Ovary (tissue), 9 donors: Measurements from ENCODE around the gene KRTAP9-9. TPM values are rescaled to one million over a fixed set of nuclear protein-coding genes. Genes with fewer than 3 reads are reported as not detected.
"Not testable (repeated sequence)": the region's sequence is repeated elsewhere in the genome, so short reads cannot be mapped to it uniquely, and the experiment has no call there.

ENCODE experiments used
- DNase-seq, 5 donors: peaks; one replicate each; pipeline ENCODE4 v3.0.0-alpha.2; 2019 to 2020
- H3K27ac ChIP-seq, 2 donors: fragments of 200-600 bp; one replicate each; pipeline versions ENCODE4 v1.5.1 to v1.8.0; 2019 to 2022
- H3K27me3 ChIP-seq: fragments of 200-600 bp; one replicate; pipeline ENCODE4 v1.8.0; 2022
- H3K36me3 ChIP-seq: fragments of 200-600 bp; sonication (generic); one replicate; pipeline ENCODE4 v1.5.1; 2019
- H3K4me1 ChIP-seq: one replicate; pipeline ENCODE4 v1.8.1; 2013; ENCODE audit warnings: mild to moderate bottlenecking, moderate library complexity; ENCODE audit not compliant: insufficient read depth
- H3K4me3 ChIP-seq: fragments of 200-600 bp; sonication (generic); one replicate; pipeline ENCODE4 v1.5.1; 2017
- H3K9me3 ChIP-seq, 2 donors: fragments of 200-600 bp in 1 of 2; sonication (generic) in 1 of 2; one replicate each; pipeline versions ENCODE4 v1.5.1 to v1.8.1; 2013 to 2019; ENCODE audit warnings: mild to moderate bottlenecking in 1 of 2, moderate library complexity in 1 of 2
- EP300 ChIP-seq: sonication (generic); formaldehyde crosslinking; IDR thresholded peaks from one replicate; pipeline ENCODE4 v1.6.1; 2017; ENCODE audit warnings: antibody characterized with exemption
- POLR2A ChIP-seq: fragments of 450-650 bp; IDR thresholded peaks from one replicate; pipeline ENCODE4 v1.6.1; 2017; ENCODE audit warnings: antibody characterized with exemption, mild to moderate bottlenecking, moderate library complexity
- WGBS, 3 donors: extraction: QIAGEN DNeasy Blood & Tissue Kit in 1 of 3; methylation state at CpG; one replicate each; pipeline versions ENCODE4 v1.1.5 to v1.1.7; 2013 to 2017; 5-methylcytosine and 5-hydroxymethylcytosine counted together
- intact Hi-C, 4 donors: fragments of 100-400 bp; cut with DNase I; formaldehyde crosslinking; loops; one replicate each; pipeline versions ENCODE4 v1.11.0 to v1.15.1; 2022 to 2023
- polyA plus RNA-seq, 2 donors: library from polyadenylated mRNA; stranded (reverse); fragments of 200-250 nt in 1 of 2; fragments of 350-450 nt in 1 of 2; fragmentation: Illumina TruSeq in 1 of 2; extraction: RNeasy Lipid Tissue Mini Kit (QIAGEN cat#74804) in 1 of 2; gene quantifications; one replicate each; pipeline ENCODE4 v1.2.3, GENCODE V29; 2013 to 2014
- total RNA-seq, 7 donors: library from RNA; depleted of rRNA in 2 of 7; stranded (reverse); fragments of >200 nt in 2 of 7; fragmentation: NEBNext Ultra II Directional in 3 of 7; extraction: Animal tissue kit (Norgen Biotek cat#: 25700) in 3 of 7; gene quantifications; one replicate each; pipeline versions ENCODE4 v1.1.0 to v1.2.4, GENCODE V29; 2016 to 2023
- TF ChIP-seq, protein P1 (sequence below), 3 donors: fragments of 450-650 bp in 2 of 3; fragments of 200-600 bp in 1 of 3; IDR thresholded peaks; one replicate each; pipeline versions ENCODE4 v1.5.1 to v1.8.0; 2016 to 2022; ENCODE audit warnings: antibody characterized with exemption in 3 of 3, mild to moderate bottlenecking in 1 of 3
- donor health status: DM: no; HTN: no; CAD: no; lungs with moderate emphysema.
- donor health status: DM: no; HTN: no; CAD: no.
- donor health status: Bipolar disorder and iron deficiency.
- donor health status: DM: yes; HTN: yes; CAD: no.
- donor health status: DM: no; HTN: no; CAD: no.
- donor health status: DM: yes; HTN: yes; CAD: no.

KRTAP9-9 gene
- total and polyA plus RNA-seq, 9 donors = not detected

DNA sequence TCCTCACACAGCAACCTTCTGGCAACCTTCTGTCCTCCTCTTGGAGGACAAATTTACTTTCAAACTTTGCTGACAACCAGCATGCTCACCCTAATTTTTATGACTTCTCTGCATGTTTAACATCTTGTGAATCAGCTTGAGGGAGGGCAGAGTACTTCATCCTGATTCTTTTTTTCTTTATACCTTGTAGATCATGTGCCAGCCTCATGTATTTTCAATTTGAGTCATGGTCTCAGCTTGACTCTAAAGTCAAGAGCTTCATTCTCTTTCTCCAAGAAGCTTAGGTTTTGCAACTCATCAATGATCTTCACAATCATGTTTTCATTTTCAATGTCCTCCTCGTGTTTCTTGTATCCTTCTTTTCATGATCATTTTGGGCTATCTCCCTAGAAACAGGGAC is 16.7 kb downstream of the KRTAP9-9 start:
- no peak for DNase-seq
- Histone ChIP-seq H3K27me3 (no peaks in the 10 kb centered on the region), H3K4me1 (no peaks in the 10 kb centered on the region), H3K9me3 (no peaks in the 10 kb centered on the region), H3K36me3 (no peaks in the 10 kb centered on the region), H3K4me3 (no peak overlapping the region), H3K27ac (no peak overlapping the region)
- intact Hi-C loops = no loop called here
- TF ChIP-seq POLR2A (no peak), EP300 (no peak)
- TF ChIP-seq, protein P1, sequence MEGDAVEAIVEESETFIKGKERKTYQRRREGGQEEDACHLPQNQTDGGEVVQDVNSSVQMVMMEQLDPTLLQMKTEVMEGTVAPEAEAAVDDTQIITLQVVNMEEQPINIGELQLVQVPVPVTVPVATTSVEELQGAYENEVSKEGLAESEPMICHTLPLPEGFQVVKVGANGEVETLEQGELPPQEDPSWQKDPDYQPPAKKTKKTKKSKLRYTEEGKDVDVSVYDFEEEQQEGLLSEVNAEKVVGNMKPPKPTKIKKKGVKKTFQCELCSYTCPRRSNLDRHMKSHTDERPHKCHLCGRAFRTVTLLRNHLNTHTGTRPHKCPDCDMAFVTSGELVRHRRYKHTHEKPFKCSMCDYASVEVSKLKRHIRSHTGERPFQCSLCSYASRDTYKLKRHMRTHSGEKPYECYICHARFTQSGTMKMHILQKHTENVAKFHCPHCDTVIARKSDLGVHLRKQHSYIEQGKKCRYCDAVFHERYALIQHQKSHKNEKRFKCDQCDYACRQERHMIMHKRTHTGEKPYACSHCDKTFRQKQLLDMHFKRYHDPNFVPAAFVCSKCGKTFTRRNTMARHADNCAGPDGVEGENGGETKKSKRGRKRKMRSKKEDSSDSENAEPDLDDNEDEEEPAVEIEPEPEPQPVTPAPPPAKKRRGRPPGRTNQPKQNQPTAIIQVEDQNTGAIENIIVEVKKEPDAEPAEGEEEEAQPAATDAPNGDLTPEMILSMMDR (IDR thresholded peaks at IDR 0.05) = no peak
- WGBS, 3 donors = 30 to 67% (median 41%) methylated on average over 1 of the region's 1 CpG

DNA sequence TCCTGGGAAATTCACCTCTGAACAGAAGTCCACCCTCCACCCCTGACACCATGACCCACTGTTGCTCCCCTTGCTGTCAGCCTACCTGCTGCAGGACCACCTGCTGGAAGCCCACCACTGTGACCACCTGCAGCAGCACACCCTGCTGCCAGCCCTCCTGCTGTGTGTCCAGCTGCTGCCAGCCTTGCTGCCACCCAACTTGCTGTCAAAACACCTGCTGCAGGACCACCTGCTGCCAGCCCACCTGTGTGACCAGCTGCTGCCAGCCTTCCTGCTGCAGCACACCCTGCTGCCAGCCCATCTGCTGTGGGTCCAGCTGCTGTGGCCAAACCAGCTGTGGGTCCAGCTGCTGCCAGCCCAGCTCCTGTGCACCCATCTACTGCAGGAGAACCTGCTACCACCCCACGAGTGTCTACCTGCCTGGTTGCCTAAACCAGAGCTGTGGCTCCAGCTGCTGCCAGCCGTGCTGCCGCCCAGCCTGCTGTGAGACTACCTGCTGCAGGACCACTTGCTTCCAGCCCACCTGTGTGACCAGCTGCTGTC is 20.5 kb downstream of the KRTAP9-9 start, which contains the start of gene KRTAP9-7:
KRTAP9-7 (plus strand) TSS at position 51 of the 543 bp plus-strand sequence; CDS start at position 51, 0 bp downstream.
- 77 to 96% (median 94%) methylated on average over 3 of the region's 3 CpGs for WGBS, 3 donors

DNA sequence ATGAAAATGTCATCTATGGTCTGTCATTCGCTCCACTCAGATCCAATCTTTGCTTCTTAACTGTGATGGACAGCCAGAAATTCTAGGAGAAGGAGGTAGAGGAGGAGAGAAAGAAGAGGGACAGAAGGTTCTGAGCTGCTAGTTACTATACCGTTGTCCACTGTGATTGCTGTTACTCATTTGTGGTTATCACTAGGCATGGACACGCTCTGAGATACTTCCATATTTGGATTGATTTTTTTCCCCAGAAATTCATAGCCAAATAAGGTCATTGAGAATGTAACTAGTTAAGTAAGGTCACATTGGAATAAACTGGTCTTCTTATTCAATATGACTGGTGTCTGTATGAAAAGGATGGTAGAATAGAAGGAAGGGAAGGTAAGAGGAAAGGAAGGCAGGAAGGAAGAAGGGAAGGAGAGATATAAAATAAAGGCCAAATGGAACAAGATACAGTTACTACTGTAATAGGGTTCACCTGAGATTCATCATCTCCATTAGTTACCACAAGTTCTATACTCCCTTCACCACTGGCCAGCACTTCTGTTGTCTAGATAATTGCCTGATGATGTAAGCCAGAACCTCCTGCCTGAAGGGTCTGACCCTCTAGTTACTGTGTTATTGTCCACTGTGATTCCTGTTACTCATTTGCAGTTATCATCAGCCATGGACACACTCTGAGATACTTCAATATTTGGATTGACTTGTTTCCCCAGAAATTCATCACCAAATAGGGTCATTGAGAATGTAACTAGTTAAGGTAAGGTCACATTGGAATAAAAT is 23.2 kb downstream of the KRTAP9-9 start:
- Histone ChIP-seq H3K4me1 (no peaks in the 10 kb centered on the region), H3K9me3 (no peaks in the 10 kb centered on the region), H3K36me3 (no peaks in the 10 kb centered on the region), H3K27ac (no peak overlapping the region), H3K27me3 (no peaks in the 10 kb centered on the region), H3K4me3 (no peak overlapping the region)
- 83 to 87% (median 86%) methylated on average over 3 of the region's 3 CpGs for WGBS, 3 donors
- TF ChIP-seq, protein P1 (IDR thresholded peaks at IDR 0.05) = no peak
- TF ChIP-seq EP300 (no peak), POLR2A (no peak)
- intact Hi-C loops = no loop called here
- DNase-seq = no peak

More for the DNA sequence above, 20.5 kb downstream of the KRTAP9-9 start, which contains the start of gene KRTAP9-7:
- H3K4me3 ChIP-seq, H3K36me3 ChIP-seq, DNase-seq, intact Hi-C loops, H3K27me3 ChIP-seq, H3K9me3 ChIP-seq, H3K27ac ChIP-seq, H3K4me1 ChIP-seq: not testable (repeated sequence)

DNA sequence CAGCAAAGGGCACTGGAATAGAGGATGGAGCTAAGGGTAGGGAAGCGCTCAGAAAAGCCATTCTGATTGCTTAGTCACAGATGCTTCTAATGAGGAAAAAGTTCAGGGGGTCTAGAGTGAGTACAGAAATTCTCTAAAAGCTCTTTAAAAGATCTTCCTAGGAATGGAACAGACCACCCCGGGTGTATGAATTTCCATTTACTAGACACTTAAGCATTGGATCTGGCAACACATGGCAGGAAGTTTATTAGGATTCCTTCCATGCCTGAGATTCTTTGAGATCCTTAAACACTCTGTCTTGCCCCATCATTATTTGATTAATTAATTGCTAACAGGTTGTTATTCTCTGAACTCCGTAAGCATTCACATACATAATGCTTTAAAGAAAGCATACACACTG is 28.9 kb downstream of the KRTAP9-9 start:
- 22 to 33% (median 23%) methylated on average over 3 of the region's 3 CpGs for WGBS, 3 donors

More for the DNA sequence above, 28.9 kb downstream of the KRTAP9-9 start:
- no peaks in the 10 kb centered on the region for H3K4me1 ChIP-seq
- H3K36me3 ChIP-seq = no peaks in the 10 kb centered on the region
- H3K4me3 ChIP-seq = no peak overlapping the region
- DNase-seq = no peak
- no peaks in the 10 kb centered on the region for H3K27me3 ChIP-seq
- H3K27ac ChIP-seq = no peak overlapping the region
- TF ChIP-seq POLR2A (no peak), EP300 (no peak)
- TF ChIP-seq, protein P1 (IDR thresholded peaks at IDR 0.05) = no peak
- no peaks in the 10 kb centered on the region for H3K9me3 ChIP-seq
- intact Hi-C loops = no loop called here
